SK-N-SH (cell line): ENCODE results near the gene TMEM51. TPM values are rescaled to one million over a fixed set of nuclear protein-coding genes. Genes with fewer than 3 reads are reported as not detected.

Experiments used
- CTCF ChIA-PET: fragments of 300-600, 350-600 bp; formaldehyde crosslinking; extraction: SDS; loops from one replicate; lab custom pipeline; 2021; lab: Yijun Ruan, JAX
- POLR2A ChIA-PET: fragments of 350-600 bp; sonication (Branson Sonifier 250); formaldehyde crosslinking; extraction: SDS; loops from one replicate; lab custom pipeline; 2020; ENCODE audit warnings: antibody characterized with exemption, inconsistent platforms; lab: Yijun Ruan, JAX
- DNase-seq: peaks from one replicate; pipeline ENCODE4 v3.0.0; 2012
- H2AFZ ChIP-seq: fragments of 200-600 bp; sonication (generic); 2 replicates; pipeline ENCODE4 v1.8.1; 2016; ENCODE audit warnings: antibody characterized with exemption, mild to moderate bottlenecking, low read depth
- H3F3A ChIP-seq: fragments of 200-600 bp; sonication (generic); replicated peaks from 2 replicates; pipeline ENCODE3; 2016; ENCODE audit warnings: antibody characterized with exemption, mild to moderate bottlenecking; ENCODE audit not compliant: insufficient read depth
- H3K27ac ChIP-seq, 2 experiments: fragments of 200-500 bp in 1 of 2; fragments of 200-600 bp in 1 of 2; sonication (Bioruptor generic) in 1 of 2; sonication (generic), shearing (Covaris generic) in 1 of 2; 2 replicates each; pipeline versions ENCODE4 v1.5.1 to v1.6.1; 2014 to 2016; ENCODE audit warnings: low read depth in 2 of 2, inconsistent platforms in 1 of 2, low read length in 1 of 2, mild to moderate bottlenecking in 1 of 2, mixed read lengths in 1 of 2
- H3K27me3 ChIP-seq: fragments of 200-600 bp; sonication (generic), shearing (Covaris generic); 2 replicates; pipeline ENCODE4 v1.6.1; 2016; ENCODE audit warnings: mixed run types; ENCODE audit not compliant: insufficient read depth
- H3K36me3 ChIP-seq, 2 experiments: fragments of 200-500 bp in 1 of 2; fragments of 200-600 bp in 1 of 2; sonication (Bioruptor generic) in 1 of 2; sonication (generic) in 1 of 2; replicated peaks in 1 of 2; 2 replicates each; pipeline versions ENCODE3 to v1.5.1; 2014 to 2016; ENCODE audit warnings: low read length in 1 of 2, mild to moderate bottlenecking in 1 of 2; ENCODE audit not compliant: insufficient read depth in 2 of 2, control insufficient read depth in 1 of 2
- H3K4me1 ChIP-seq, 2 experiments: fragments of 200-500 bp in 1 of 2; fragments of 200-600 bp in 1 of 2; sonication (Bioruptor generic) in 1 of 2; sonication (generic), shearing (Covaris generic) in 1 of 2; 2 replicates each; pipeline versions ENCODE4 v1.5.1 to v1.6.1; 2014 to 2016; ENCODE audit warnings: low read depth in 1 of 2, low read length in 1 of 2, mixed run types in 1 of 2; ENCODE audit not compliant: insufficient read depth in 2 of 2, control insufficient read depth in 1 of 2
- H3K4me2 ChIP-seq: fragments of 200-600 bp; sonication (generic), shearing (Covaris generic); 2 replicates; pipeline ENCODE4 v1.6.1; 2017; ENCODE audit warnings: mixed run types
- H3K4me3 ChIP-seq, 2 experiments: fragments of 200-500 bp in 1 of 2; fragments of 200-600 bp in 1 of 2; sonication (Bioruptor generic) in 1 of 2; sonication (generic), shearing (Covaris generic) in 1 of 2; 2 replicates each; pipeline versions ENCODE4 v1.5.1 to v1.8.1; 2014 to 2016; ENCODE audit warnings: low read depth in 2 of 2, inconsistent platforms in 1 of 2, low read length in 1 of 2, mild to moderate bottlenecking in 1 of 2, mixed read lengths in 1 of 2, moderate library complexity in 1 of 2
- H3K79me2 ChIP-seq: fragments of 200-600 bp; sonication (generic); 2 replicates; pipeline ENCODE4 v1.8.1; 2017; ENCODE audit warnings: mild to moderate bottlenecking; ENCODE audit not compliant: insufficient read depth
- H3K9ac ChIP-seq: fragments of 200-600 bp; sonication (generic); 2 replicates; pipeline ENCODE4 v1.6.1; 2017; ENCODE audit warnings: mixed run types
- H3K9me2 ChIP-seq: fragments of 200-600 bp; sonication (generic); 2 replicates; pipeline ENCODE4 v1.6.1; 2017; ENCODE audit warnings: mixed run types
- H3K9me3 ChIP-seq: fragments of 200-600 bp; sonication (generic); 2 replicates; pipeline ENCODE4 v1.6.1; 2017; ENCODE audit warnings: mixed run types, mild to moderate bottlenecking, moderate library complexity
- H4K20me1 ChIP-seq: fragments of 200-600 bp; sonication (generic); 2 replicates; pipeline ENCODE4 v1.6.1; 2017; ENCODE audit warnings: mild to moderate bottlenecking, mixed run types; ENCODE audit not compliant: insufficient read depth
- FOXJ3 ChIP-seq: sonication (generic); formaldehyde crosslinking; IDR thresholded peaks from 2 replicates; pipeline ENCODE4 v1.5.1; 2020; ENCODE audit warnings: mild to moderate bottlenecking, missing genetic modification reagents
- GABPA ChIP-seq: IDR thresholded peaks from 2 replicates; pipeline ENCODE4 v1.4.0; 2012; ENCODE audit warnings: low read depth, mild to moderate bottlenecking
- IRF3 ChIP-seq: fragments of 150-350 bp; IDR thresholded peaks from 2 replicates; pipeline ENCODE4 v1.6.1; 2016; ENCODE audit warnings: mild to moderate bottlenecking, low read depth, low read length
- MEF2A ChIP-seq: IDR thresholded peaks from 2 replicates; pipeline ENCODE4 v1.4.0; 2012; ENCODE audit warnings: low read depth, borderline replicate concordance
- MXI1 ChIP-seq: IDR thresholded peaks from 2 replicates; pipeline ENCODE4 v1.6.1; 2012; ENCODE audit warnings: mild to moderate bottlenecking, low read depth, low read length, improper control_type of control experiment
- NFIC ChIP-seq: IDR thresholded peaks from 2 replicates; pipeline ENCODE4 v1.4.0; 2012; ENCODE audit warnings: borderline replicate concordance
- NRF1 ChIP-seq: IDR thresholded peaks from 2 replicates; pipeline ENCODE4 v1.6.1; 2012; ENCODE audit warnings: low read depth, mild to moderate bottlenecking, low read length
- POLR2AphosphoS5 ChIP-seq: IDR thresholded peaks from 2 replicates; pipeline ENCODE4 v1.6.1; 2012; ENCODE audit warnings: low read depth, low read length
- RAD21 ChIP-seq: IDR thresholded peaks from 2 replicates; pipeline ENCODE4 v1.6.1; 2012; ENCODE audit warnings: mild to moderate bottlenecking, low read length
- RCOR1 ChIP-seq: fragments of 150-350 bp; IDR thresholded peaks from 2 replicates; pipeline ENCODE4 v1.6.1; 2017; ENCODE audit warnings: antibody characterized with exemption, low read length
- RXRA ChIP-seq: IDR thresholded peaks from 2 replicates; pipeline ENCODE4 v1.4.0; 2012; ENCODE audit warnings: low read depth, mild to moderate bottlenecking, borderline replicate concordance
- TAF1 ChIP-seq: IDR thresholded peaks from 2 replicates; pipeline ENCODE4 v1.6.1; 2012; ENCODE audit warnings: low read depth, mild to moderate bottlenecking, low read length, moderate library complexity, borderline replicate concordance
- TCF12 ChIP-seq: IDR thresholded peaks from 2 replicates; pipeline ENCODE4 v1.4.0; 2012
- TEAD4 ChIP-seq: IDR thresholded peaks from 2 replicates; pipeline ENCODE4 v1.4.0; 2012; ENCODE audit warnings: mild to moderate bottlenecking, borderline replicate concordance; ENCODE audit not compliant: insufficient read depth
- YY1 ChIP-seq: IDR thresholded peaks from 2 replicates; pipeline ENCODE4 v1.4.0; 2012; ENCODE audit warnings: low read depth, mild to moderate bottlenecking
- ZBTB33 ChIP-seq: IDR thresholded peaks from 2 replicates; pipeline ENCODE4 v1.4.0; 2012; ENCODE audit warnings: low read depth, borderline replicate concordance
- WGBS: methylation state at CpG from one replicate; pipeline ENCODE4 v1.1.6; 2017; ENCODE audit warnings: low lambda C conversion rate; 5-methylcytosine and 5-hydroxymethylcytosine counted together
- polyA plus RNA-seq, 3 experiments: library from polyadenylated mRNA; depleted of rRNA; stranded (reverse); fragments of >200 nt; gene quantifications; 2 replicates each; pipeline ENCODE4 v1.2.3, GENCODE V29; 2012

Gene TMEM51
- polyA plus RNA-seq, 1 of the 3 experiments (the other 2 are of a cell fraction), result 25.6 TPM

- Histone ChIP-seq H3K4me3 (no peak overlapping the region), H3K79me2 (no peaks in the 10 kb centered on the region), H4K20me1 (no peaks in the 10 kb centered on the region), H3K36me3 (no peaks in the 10 kb centered on the region), H3K9me2 (no peaks in the 10 kb centered on the region), H3K4me1 (peaks cover 0 to 16% of the 10 kb centered on the region in 2 experiments; a peak in 1 of 4 replicates), H3K27ac (no peak overlapping the region), H2AFZ (no peak overlapping the region), H3K4me2 (no peak overlapping the region), H3F3A (no peaks in the 10 kb centered on the region), H3K27me3 (no peaks in the 10 kb centered on the region), H3K9me3 (no peaks in the 10 kb centered on the region), H3K9ac (no peak overlapping the region)
- TF ChIP-seq NFIC (no peak), POLR2AphosphoS5 (no peak), GABPA (no peak), RAD21 (no peak), IRF3 (no peak), YY1 (no peak), NRF1 (no peak)
- ChIA-PET CTCF (interaction anchor here (1.1 kb wide), 1 partner anchor 91 kb away, joined by 3 read pairs; no protein-coding TSS in a partner anchor), POLR2A (interaction anchor here (0.7 to 0.9 kb wide), 2 partner anchors 17 to 91 kb away, joined by 3 read pairs; no protein-coding TSS in a partner anchor)
- WGBS, result 70% methylated on average over 10 of the region's 10 CpGs
- DNase-seq, result no peak
Observed at GRCh38 chr1:15243275-15244043, 89.9 kb downstream of the TMEM51 start.

- DNase-seq, result no peak
- WGBS, result 93% methylated on average over 5 of the region's 5 CpGs
- TF ChIP-seq RAD21 (no peak), FOXJ3 (no peak), MEF2A (no peak), TAF1 (no peak), GABPA (no peak), ZBTB33 (no peak), RXRA (no peak), NFIC (no peak), YY1 (no peak), MXI1 (no peak), TEAD4 (no peak), TCF12 (no peak), RCOR1 (no peak)
- CTCF ChIA-PET, result no interaction called here
- no peaks in the 10 kb centered on the region for H3K36me3 ChIP-seq
- no peak overlapping the region for H3K9ac ChIP-seq
- H3K79me2 ChIP-seq, result no peaks in the 10 kb centered on the region
- no peaks in the 10 kb centered on the region for H4K20me1 ChIP-seq
- no peak overlapping the region for H3K4me2 ChIP-seq
- no peak overlapping the region for H3K27ac ChIP-seq
- no peaks in the 10 kb centered on the region for H3F3A ChIP-seq
- H2AFZ ChIP-seq, result no peak overlapping the region
- no peak overlapping the region for H3K4me3 ChIP-seq
- no peaks in the 10 kb centered on the region for H3K9me3 ChIP-seq
- POLR2A ChIA-PET, result no interaction called here
- peaks cover 0 to 16% of the 10 kb centered on the region in 2 experiments; a peak in 1 of 4 replicates for H3K4me1 ChIP-seq
- no peaks in the 10 kb centered on the region for H3K9me2 ChIP-seq
- H3K27me3 ChIP-seq, result no peaks in the 10 kb centered on the region
Observed at GRCh38 chr1:15244813-15245212, 91.3 kb downstream of the TMEM51 start.
